Endodermal cell (in vitro differentiated cells): Measurements from ENCODE around the gene ITPKC. TPM values are rescaled to one million over a fixed set of nuclear protein-coding genes. Genes with fewer than 3 reads are reported as not detected.

Source experiments
- DNase-seq: peaks from one replicate; pipeline ENCODE4 v3.0.0-alpha.2; 2017
- H3K27ac ChIP-seq: 2 replicates; pipeline ENCODE4 v1.5.1; 2013; ENCODE audit warnings: mild to moderate bottlenecking, low read depth, low read length, moderate library complexity
- H3K27me3 ChIP-seq: 2 replicates; pipeline ENCODE4 v1.6.1; 2013; ENCODE audit warnings: mild to moderate bottlenecking, low read length, moderate library complexity; ENCODE audit not compliant: insufficient read depth, control insufficient read depth, poor library complexity, severe bottlenecking
- H3K36me3 ChIP-seq: 2 replicates; pipeline ENCODE4 v1.7.0; 2013; ENCODE audit warnings: mild to moderate bottlenecking, low read length, moderate library complexity; ENCODE audit not compliant: control insufficient read depth, insufficient read depth
- H3K4me1 ChIP-seq: one replicate; pipeline ENCODE4 v1.7.0; 2013; ENCODE audit warnings: low read length; ENCODE audit not compliant: control insufficient read depth, insufficient read depth
- H3K4me3 ChIP-seq: 2 replicates; pipeline ENCODE4 v1.5.1; 2013; ENCODE audit warnings: mild to moderate bottlenecking, low read length, moderate library complexity
- H3K9ac ChIP-seq: 2 replicates; pipeline ENCODE4 v1.6.1; 2013; ENCODE audit warnings: mild to moderate bottlenecking, low read length, moderate library complexity; ENCODE audit not compliant: poor library complexity, severe bottlenecking; ENCODE audit errors: extremely low read depth
- H3K9me3 ChIP-seq: 2 replicates; pipeline ENCODE4 v1.6.1; 2013; ENCODE audit warnings: mild to moderate bottlenecking, low read length, moderate library complexity; ENCODE audit not compliant: control insufficient read depth
- H3K27ac Mint-ChIP-seq: 2 replicates; pipeline ENCODE4 v1.8.0; 2020; ENCODE audit warnings: mixed read lengths
- H3K27me3 Mint-ChIP-seq: 2 replicates; pipeline ENCODE4 v1.8.0; 2021; ENCODE audit warnings: mild to moderate bottlenecking, mixed read lengths; ENCODE audit not compliant: insufficient read depth
- H3K36me3 Mint-ChIP-seq: 2 replicates; pipeline ENCODE4 v1.8.0; 2020; ENCODE audit warnings: low read depth, mixed read lengths
- H3K4me1 Mint-ChIP-seq: 2 replicates; pipeline ENCODE4 v1.8.0; 2020; ENCODE audit warnings: mixed read lengths
- H3K4me3 Mint-ChIP-seq: 2 replicates; pipeline ENCODE4 v1.8.0; 2020; ENCODE audit warnings: mild to moderate bottlenecking, moderate library complexity, mixed read lengths
- H3K9me3 Mint-ChIP-seq: 2 replicates; pipeline ENCODE4 v1.8.0; 2020; ENCODE audit warnings: mild to moderate bottlenecking, mixed read lengths
- WGBS, 2 experiments: methylation state at CpG; one replicate each; pipeline versions ENCODE4 v1.1.5 to v1.1.7; 2013; ENCODE audit warnings: missing lambda C conversion rate in 2 of 2, mixed read lengths in 1 of 2; ENCODE audit not compliant: insufficient coverage in 1 of 2, insufficient read length in 1 of 2; 5-methylcytosine and 5-hydroxymethylcytosine counted together
- total RNA-seq, 2 donors: library from RNA; stranded (reverse); fragmentation: NEBNext Ultra II Directional in 1 of 2; extraction: Animal tissue kit (Norgen Biotek cat#: 25700) in 1 of 2; gene quantifications; 2 replicates in 1 of 2; 3 replicates in 1 of 2; pipeline ENCODE4 v1.2.1, GENCODE V29; 2021
- TF ChIP-seq, protein P1 (sequence below): fragments of 200-600 bp; sonication (generic); conservative IDR thresholded peaks from 2 replicates; pipeline ENCODE4 v1.5.0; 2021; ENCODE audit warnings: antibody characterized with exemption, mild to moderate bottlenecking

ITPKC gene
- total RNA-seq, 2 donors from 2014 or later: 9.9 to 11.1 TPM

DNA sequence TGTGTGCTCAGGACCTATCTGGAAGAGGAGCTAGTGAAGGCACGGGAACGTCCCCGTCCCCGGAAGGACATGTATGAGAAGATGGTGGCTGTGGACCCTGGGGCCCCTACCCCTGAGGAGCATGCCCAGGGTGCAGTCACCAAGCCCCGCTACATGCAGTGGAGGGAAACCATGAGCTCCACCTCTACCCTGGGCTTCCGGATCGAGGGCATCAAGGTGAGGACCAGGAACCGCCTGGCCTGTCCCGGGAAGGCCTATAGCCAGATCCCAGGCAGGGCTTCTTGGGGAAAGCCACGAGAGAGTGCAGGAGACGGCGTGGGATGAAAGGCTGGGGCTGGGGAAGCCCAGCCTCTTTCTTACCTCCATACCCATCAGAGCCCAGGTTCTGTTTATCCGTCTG is 16.2 kb downstream of the ITPKC start:
- peaks cover 68% of the 10 kb centered on the region for H3K36me3 ChIP-seq
- TF ChIP-seq, protein P1, sequence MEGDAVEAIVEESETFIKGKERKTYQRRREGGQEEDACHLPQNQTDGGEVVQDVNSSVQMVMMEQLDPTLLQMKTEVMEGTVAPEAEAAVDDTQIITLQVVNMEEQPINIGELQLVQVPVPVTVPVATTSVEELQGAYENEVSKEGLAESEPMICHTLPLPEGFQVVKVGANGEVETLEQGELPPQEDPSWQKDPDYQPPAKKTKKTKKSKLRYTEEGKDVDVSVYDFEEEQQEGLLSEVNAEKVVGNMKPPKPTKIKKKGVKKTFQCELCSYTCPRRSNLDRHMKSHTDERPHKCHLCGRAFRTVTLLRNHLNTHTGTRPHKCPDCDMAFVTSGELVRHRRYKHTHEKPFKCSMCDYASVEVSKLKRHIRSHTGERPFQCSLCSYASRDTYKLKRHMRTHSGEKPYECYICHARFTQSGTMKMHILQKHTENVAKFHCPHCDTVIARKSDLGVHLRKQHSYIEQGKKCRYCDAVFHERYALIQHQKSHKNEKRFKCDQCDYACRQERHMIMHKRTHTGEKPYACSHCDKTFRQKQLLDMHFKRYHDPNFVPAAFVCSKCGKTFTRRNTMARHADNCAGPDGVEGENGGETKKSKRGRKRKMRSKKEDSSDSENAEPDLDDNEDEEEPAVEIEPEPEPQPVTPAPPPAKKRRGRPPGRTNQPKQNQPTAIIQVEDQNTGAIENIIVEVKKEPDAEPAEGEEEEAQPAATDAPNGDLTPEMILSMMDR: no peak
- no peaks in the 10 kb centered on the region for H3K4me1 ChIP-seq
- no peaks in the 10 kb centered on the region for H3K4me1 Mint-ChIP-seq
- H3K36me3 Mint-ChIP-seq: peaks cover 69% of the 10 kb centered on the region
- H3K27me3 Mint-ChIP-seq: no peaks in the 10 kb centered on the region
- H3K9me3 ChIP-seq: no peaks in the 10 kb centered on the region
- no peak overlapping the region for H3K4me3 ChIP-seq
- H3K27me3 ChIP-seq: no peaks in the 10 kb centered on the region
- DNase-seq: no peak
- H3K4me3 Mint-ChIP-seq: no peak overlapping the region
- WGBS, 2 experiments: 92 to 97% methylated on average over 7 to 13 of the region's 13 CpGs
- H3K27ac Mint-ChIP-seq: no peak overlapping the region
- no peak overlapping the region for H3K9ac ChIP-seq
- H3K9me3 Mint-ChIP-seq: no peaks in the 10 kb centered on the region
- H3K27ac ChIP-seq: no peak overlapping the region

DNA sequence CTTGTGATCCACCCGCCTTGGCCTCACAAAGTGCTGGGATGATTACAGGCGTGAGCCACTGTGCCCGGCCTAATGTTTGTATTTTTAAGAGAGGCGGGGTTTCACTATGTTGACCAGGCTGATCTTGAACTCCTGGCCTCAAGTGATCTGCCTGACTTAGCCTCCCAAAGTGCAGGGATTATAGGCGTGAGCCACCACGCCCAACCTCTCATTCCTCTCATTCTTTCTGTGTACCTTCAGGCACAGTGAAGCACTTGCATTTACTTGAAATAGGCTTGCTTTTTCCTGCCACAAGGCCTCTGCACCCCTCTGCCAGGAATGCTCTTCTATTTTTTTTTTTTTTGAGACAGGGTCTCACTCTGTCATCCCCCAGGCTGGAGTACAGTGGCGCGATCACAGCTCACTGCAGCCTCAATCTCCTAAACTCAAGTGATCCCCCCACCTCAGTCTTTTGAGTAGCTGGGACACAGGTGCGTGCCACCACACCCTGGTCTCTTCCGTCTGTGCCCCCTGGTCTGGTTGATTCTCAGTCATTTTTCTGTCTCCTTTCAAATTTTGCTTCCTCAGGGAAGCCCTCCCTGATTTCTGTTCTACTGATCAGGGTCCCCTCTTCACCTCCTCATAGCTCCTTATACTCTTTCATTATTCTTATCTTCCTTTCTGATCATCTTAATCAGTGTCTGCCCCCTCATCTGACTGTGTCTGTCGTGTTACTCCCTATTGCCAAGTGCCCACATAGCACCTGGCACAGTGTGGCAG is 18.3 kb downstream of the ITPKC start:
- Mint-ChIP-seq H3K4me3 (no peak overlapping the region), H3K27ac (no peak overlapping the region), H3K9me3 (no peaks in the 10 kb centered on the region), H3K27me3 (no peaks in the 10 kb centered on the region), H3K36me3 (peaks cover 73% of the 10 kb centered on the region), H3K4me1 (no peaks in the 10 kb centered on the region)
- Histone ChIP-seq H3K4me1 (no peaks in the 10 kb centered on the region), H3K9me3 (no peaks in the 10 kb centered on the region), H3K27me3 (no peaks in the 10 kb centered on the region), H3K4me3 (no peak overlapping the region), H3K27ac (no peak overlapping the region), H3K9ac (no peak overlapping the region), H3K36me3 (peaks cover 68% of the 10 kb centered on the region)
- no peak for DNase-seq
- TF ChIP-seq, protein P1: no peak
- WGBS, 2 experiments: 87 to 94% methylated on average over 11 of the region's 11 CpGs

DNA sequence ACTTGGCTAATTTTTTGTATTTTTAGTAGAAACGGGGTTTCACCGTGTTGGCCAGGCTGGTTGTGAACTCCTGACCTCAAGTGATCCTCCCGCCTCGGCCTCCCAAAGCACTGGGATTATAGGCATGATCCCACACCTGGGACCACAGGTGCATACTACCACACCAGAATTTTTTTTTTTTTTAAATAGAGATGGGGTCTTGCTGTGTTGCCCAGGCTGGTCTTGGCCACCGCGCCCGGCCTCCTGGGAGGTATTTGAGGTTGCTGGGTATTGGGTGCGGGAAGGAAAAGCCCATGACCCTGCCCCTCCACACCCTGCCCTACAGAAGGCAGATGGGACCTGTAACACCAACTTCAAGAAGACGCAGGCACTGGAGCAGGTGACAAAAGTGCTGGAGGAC is 19.7 kb downstream of the ITPKC start:
- H3K9me3 ChIP-seq: no peaks in the 10 kb centered on the region
- DNase-seq: no peak
- Mint-ChIP-seq H3K4me1 (no peaks in the 10 kb centered on the region), H3K27me3 (no peaks in the 10 kb centered on the region), H3K27ac (no peak overlapping the region), H3K4me3 (no peak overlapping the region), H3K9me3 (no peaks in the 10 kb centered on the region), H3K36me3 (peaks cover 65% of the 10 kb centered on the region)
- H3K27ac ChIP-seq: no peak overlapping the region
- H3K27me3 ChIP-seq: no peaks in the 10 kb centered on the region
- no peaks in the 10 kb centered on the region for H3K4me1 ChIP-seq
- no peak overlapping the region for H3K9ac ChIP-seq
- H3K36me3 ChIP-seq: peaks cover 56% of the 10 kb centered on the region
- TF ChIP-seq, protein P1: no peak
- H3K4me3 ChIP-seq: no peak overlapping the region
- 88 to 100% methylated on average over 1 to 9 of the region's 9 CpGs for WGBS, 2 experiments
